ENCODE data around the gene ST3GAL3. TPM values are rescaled to one million over a fixed set of nuclear protein-coding genes. Genes with fewer than 3 reads are reported as not detected.
A peak's percentile ranks its signal among the peaks of the same experiment; 100 is the strongest.
"Not testable (repeated sequence)": the region's sequence is repeated elsewhere in the genome, so short reads cannot be mapped to it uniquely, and the experiment has no call there.

Gene ST3GAL3
- total RNA-seq, 1 donor from 2014 or later: 13.6 TPM

DNA sequence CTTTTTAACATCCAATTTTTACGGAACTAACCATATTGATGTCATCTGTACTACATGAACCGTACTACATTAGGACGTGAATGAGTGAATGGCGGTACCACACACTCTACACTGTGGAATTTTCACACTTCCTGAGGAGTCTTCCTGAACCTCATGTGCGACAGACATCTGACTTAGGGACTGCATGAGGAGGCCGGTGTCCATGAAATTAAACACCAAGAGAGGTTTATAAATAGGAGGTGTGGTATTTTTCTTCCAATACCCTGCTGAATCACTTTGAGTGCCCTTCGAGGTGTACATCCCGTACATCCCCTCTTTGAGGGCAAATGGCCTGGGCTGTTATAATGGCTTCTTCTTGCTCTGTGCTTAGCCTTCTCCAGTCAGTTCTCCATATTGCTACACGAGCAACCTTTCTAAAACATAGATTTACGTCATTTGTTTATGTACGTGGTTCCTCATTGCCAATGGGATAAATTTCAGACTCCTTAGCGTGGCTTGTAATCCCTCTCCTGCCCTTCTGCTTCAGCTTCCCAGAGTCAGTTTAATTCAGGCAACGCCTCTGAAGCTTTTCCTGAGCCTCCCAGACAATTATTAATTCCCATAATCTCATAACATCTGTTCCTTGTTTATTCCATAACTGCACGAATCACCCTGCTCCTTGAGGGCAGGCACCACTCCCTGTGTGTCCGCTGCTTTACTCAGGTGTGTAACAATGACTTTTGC, 9.4 kb downstream of the ST3GAL3 start:
- Histone ChIP-seq H3K79me2 (ENCODE audit: low read depth) (peaks cover 43% of the 10 kb centered on the region), H3K4me2 (no peak overlapping the region), H3K4me3 (no peak overlapping the region), H4K20me1 (ENCODE audit: low read depth) (peaks cover 31% of the 10 kb centered on the region), H3K36me3 (no peaks in the 10 kb centered on the region), H3K9ac (no peak overlapping the region), H3K27me3 (no peaks in the 10 kb centered on the region), H2AFZ (replicated peaks) (no peak overlapping the region), H3K9me3 (ENCODE audit: low read depth) (no peaks in the 10 kb centered on the region), H3K4me1 (no peaks in the 10 kb centered on the region), H3F3A (ENCODE audit: low read depth) (no peaks in the 10 kb centered on the region), H3K27ac (no peak overlapping the region)
- Mint-ChIP-seq H3K4me1 (peaks cover 11% of the 10 kb centered on the region), H3K4me3 (no peak overlapping the region), H3K27me3 (ENCODE audit: insufficient read depth, low read depth) (no peaks in the 10 kb centered on the region), H3K27ac (no peak overlapping the region), H3K36me3 (peaks cover 9% of the 10 kb centered on the region), H3K9me3 (no peaks in the 10 kb centered on the region)
- TF ChIP-seq, protein P1, sequence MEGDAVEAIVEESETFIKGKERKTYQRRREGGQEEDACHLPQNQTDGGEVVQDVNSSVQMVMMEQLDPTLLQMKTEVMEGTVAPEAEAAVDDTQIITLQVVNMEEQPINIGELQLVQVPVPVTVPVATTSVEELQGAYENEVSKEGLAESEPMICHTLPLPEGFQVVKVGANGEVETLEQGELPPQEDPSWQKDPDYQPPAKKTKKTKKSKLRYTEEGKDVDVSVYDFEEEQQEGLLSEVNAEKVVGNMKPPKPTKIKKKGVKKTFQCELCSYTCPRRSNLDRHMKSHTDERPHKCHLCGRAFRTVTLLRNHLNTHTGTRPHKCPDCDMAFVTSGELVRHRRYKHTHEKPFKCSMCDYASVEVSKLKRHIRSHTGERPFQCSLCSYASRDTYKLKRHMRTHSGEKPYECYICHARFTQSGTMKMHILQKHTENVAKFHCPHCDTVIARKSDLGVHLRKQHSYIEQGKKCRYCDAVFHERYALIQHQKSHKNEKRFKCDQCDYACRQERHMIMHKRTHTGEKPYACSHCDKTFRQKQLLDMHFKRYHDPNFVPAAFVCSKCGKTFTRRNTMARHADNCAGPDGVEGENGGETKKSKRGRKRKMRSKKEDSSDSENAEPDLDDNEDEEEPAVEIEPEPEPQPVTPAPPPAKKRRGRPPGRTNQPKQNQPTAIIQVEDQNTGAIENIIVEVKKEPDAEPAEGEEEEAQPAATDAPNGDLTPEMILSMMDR (IDR thresholded peaks at IDR 0.05): no peak
- TF ChIP-seq EZH2phosphoT487 (IDR thresholded peaks at IDR 0.05) (no peak), EZH2 (IDR thresholded peaks at IDR 0.05) (no peak)
- DNase-seq (ENCODE audit: low spot score): no peak

DNA sequence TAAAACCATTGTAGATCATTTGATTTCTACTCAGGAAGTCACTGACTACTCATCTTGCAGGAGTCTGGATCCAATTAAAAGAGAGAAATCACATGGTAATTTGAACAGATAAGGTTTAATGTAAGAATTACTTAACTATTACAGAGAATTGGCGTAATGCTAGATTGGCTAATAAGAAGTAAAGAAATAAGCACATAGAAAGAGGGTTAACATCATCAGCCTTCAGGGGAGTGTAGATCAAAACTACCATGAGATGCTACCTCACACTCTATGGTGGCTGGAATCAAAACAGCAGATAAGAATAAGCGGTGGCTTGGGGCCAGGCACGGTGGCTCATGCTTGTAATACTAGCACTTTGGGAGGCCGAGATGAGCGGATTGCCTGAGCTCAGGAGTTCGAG, 11.7 kb downstream of the ST3GAL3 start:
- Histone ChIP-seq H3K36me3 (no peaks in the 10 kb centered on the region), H3K4me2 (no peak overlapping the region), H3K9ac (no peak overlapping the region), H4K20me1 (ENCODE audit: low read depth) (peaks cover 17% of the 10 kb centered on the region), H3K79me2 (ENCODE audit: low read depth) (peaks cover 30% of the 10 kb centered on the region), H3F3A (ENCODE audit: low read depth) (no peaks in the 10 kb centered on the region), H2AFZ (replicated peaks) (no peak overlapping the region), H3K9me3 (ENCODE audit: low read depth) (no peaks in the 10 kb centered on the region), H3K27me3 (no peaks in the 10 kb centered on the region), H3K4me3 (no peak overlapping the region), H3K27ac (no peak overlapping the region), H3K4me1 (no peaks in the 10 kb centered on the region)
- no peak overlapping the region for H3K4me3 Mint-ChIP-seq
- peak overlapping the region; percentile 57 for H3K27ac Mint-ChIP-seq
- no peaks in the 10 kb centered on the region for H3K27me3 Mint-ChIP-seq (ENCODE audit: insufficient read depth, low read depth)
- no peak for DNase-seq (ENCODE audit: low spot score)
- H3K4me1 Mint-ChIP-seq: peaks cover 17% of the 10 kb centered on the region
- H3K9me3 Mint-ChIP-seq: no peaks in the 10 kb centered on the region
- peaks cover 14% of the 10 kb centered on the region for H3K36me3 Mint-ChIP-seq
- TF ChIP-seq, protein P1 (IDR thresholded peaks at IDR 0.05): no peak
- TF ChIP-seq EZH2phosphoT487 (IDR thresholded peaks at IDR 0.05): no peak
- no peak for TF ChIP-seq EZH2 (IDR thresholded peaks at IDR 0.05)

GRCh38 chr1:43719670-43720419, 12.5 kb downstream of the ST3GAL3 start:
- not testable (repeated sequence) for H3K9me3 Mint-ChIP-seq; H3K4me2 ChIP-seq; H3K36me3 ChIP-seq; H3K9ac ChIP-seq; H3K4me3 ChIP-seq; H3K27me3 Mint-ChIP-seq (ENCODE audit: insufficient read depth, low read depth); H3K27me3 ChIP-seq; H3K27ac ChIP-seq; DNase-seq (ENCODE audit: low spot score); H2AFZ ChIP-seq (replicated peaks); H3F3A ChIP-seq (ENCODE audit: low read depth); H3K4me1 ChIP-seq; H3K9me3 ChIP-seq (ENCODE audit: low read depth); H3K4me3 Mint-ChIP-seq
- Histone ChIP-seq H4K20me1 (ENCODE audit: low read depth) (peaks cover 17% of the 10 kb centered on the region), H3K79me2 (ENCODE audit: low read depth) (peaks cover 25% of the 10 kb centered on the region)
- peaks cover 14% of the 10 kb centered on the region for H3K36me3 Mint-ChIP-seq
- H3K27ac Mint-ChIP-seq: peak overlapping the region; percentile 46
- peaks cover 17% of the 10 kb centered on the region for H3K4me1 Mint-ChIP-seq

- H3K9me3 Mint-ChIP-seq: no peaks in the 10 kb centered on the region
- no peaks in the 10 kb centered on the region for H3K9me3 ChIP-seq (ENCODE audit: low read depth)
- no peaks in the 10 kb centered on the region for H3K27me3 Mint-ChIP-seq (ENCODE audit: insufficient read depth, low read depth)
- H3K4me2 ChIP-seq: no peak overlapping the region
- no peak overlapping the region for H3K9ac ChIP-seq
- peaks cover 16% of the 10 kb centered on the region for H4K20me1 ChIP-seq (ENCODE audit: low read depth)
- H3K36me3 ChIP-seq: no peaks in the 10 kb centered on the region
- no peak overlapping the region for H3K4me3 Mint-ChIP-seq
- H3K79me2 ChIP-seq (ENCODE audit: low read depth): peaks cover 7% of the 10 kb centered on the region
- no peaks in the 10 kb centered on the region for H3F3A ChIP-seq (ENCODE audit: low read depth)
- H3K4me1 ChIP-seq: no peaks in the 10 kb centered on the region
- DNase-seq (ENCODE audit: low spot score): no peak
- no peak overlapping the region for H3K27ac Mint-ChIP-seq
- peaks cover 17% of the 10 kb centered on the region for H3K4me1 Mint-ChIP-seq
- no peaks in the 10 kb centered on the region for H3K27me3 ChIP-seq
- H2AFZ ChIP-seq (replicated peaks): no peak overlapping the region
- no peak overlapping the region for H3K4me3 ChIP-seq
- H3K36me3 Mint-ChIP-seq: peaks cover 8% of the 10 kb centered on the region
- H3K27ac ChIP-seq: no peak overlapping the region
- TF ChIP-seq, protein P1 (IDR thresholded peaks at IDR 0.05): no peak
- TF ChIP-seq EZH2phosphoT487 (IDR thresholded peaks at IDR 0.05) (no peak), EZH2 (IDR thresholded peaks at IDR 0.05) (no peak)
These were observed 15.5 kb downstream of the ST3GAL3 start for GRCh38 chr1:43722810-43723209.
